Adrenal gland (tissue), 5 donors: ENCODE data around the gene UBE3D.

Experiments used
- CTCF ChIP-seq, 6 experiments: fragments of 450-650 bp in 4 of 6; fragments of 200-600 bp in 2 of 6; sonication (generic) in 1 of 6; IDR thresholded peaks; 1 replicate in 5 of 6; 2 replicates in 1 of 6; pipeline versions ENCODE4 v1.5.1 to v1.8.0; 2016 to 2021; ENCODE audit warnings: antibody characterized with exemption in 6 of 6, mild to moderate bottlenecking in 2 of 6, moderate library complexity in 1 of 6
- POLR2A ChIP-seq, 2 donors: fragments of 450-650 bp; IDR thresholded peaks; one replicate each; pipeline ENCODE4 v1.6.1; 2017; ENCODE audit warnings: antibody characterized with exemption in 2 of 2, mild to moderate bottlenecking in 2 of 2, moderate library complexity in 1 of 2
- donor health status: DM: no; HTN: no; CAD: no.

GRCh38 chr6:83008626-83009025 lies 57.0 kb downstream of the UBE3D start:
- TF ChIP-seq CTCF (IDR thresholded peaks at IDR 0.05) (no peak), POLR2A (IDR thresholded peaks at IDR 0.05) (no peak)
